GM19193 (cell line): ENCODE measurements around the gene MYLK.

Source experiments
- POLR2A ChIP-seq: IDR thresholded peaks from 4 replicates; pipeline ENCODE4 v1.6.1; 2011; ENCODE audit not compliant: insufficient read depth, insufficient read length; ENCODE audit errors: extremely low read depth

Gene MYLK

GRCh38 chr3:123702720-123703119, 181.4 kb downstream of the MYLK start:
- no peak for TF ChIP-seq POLR2A

DNA sequence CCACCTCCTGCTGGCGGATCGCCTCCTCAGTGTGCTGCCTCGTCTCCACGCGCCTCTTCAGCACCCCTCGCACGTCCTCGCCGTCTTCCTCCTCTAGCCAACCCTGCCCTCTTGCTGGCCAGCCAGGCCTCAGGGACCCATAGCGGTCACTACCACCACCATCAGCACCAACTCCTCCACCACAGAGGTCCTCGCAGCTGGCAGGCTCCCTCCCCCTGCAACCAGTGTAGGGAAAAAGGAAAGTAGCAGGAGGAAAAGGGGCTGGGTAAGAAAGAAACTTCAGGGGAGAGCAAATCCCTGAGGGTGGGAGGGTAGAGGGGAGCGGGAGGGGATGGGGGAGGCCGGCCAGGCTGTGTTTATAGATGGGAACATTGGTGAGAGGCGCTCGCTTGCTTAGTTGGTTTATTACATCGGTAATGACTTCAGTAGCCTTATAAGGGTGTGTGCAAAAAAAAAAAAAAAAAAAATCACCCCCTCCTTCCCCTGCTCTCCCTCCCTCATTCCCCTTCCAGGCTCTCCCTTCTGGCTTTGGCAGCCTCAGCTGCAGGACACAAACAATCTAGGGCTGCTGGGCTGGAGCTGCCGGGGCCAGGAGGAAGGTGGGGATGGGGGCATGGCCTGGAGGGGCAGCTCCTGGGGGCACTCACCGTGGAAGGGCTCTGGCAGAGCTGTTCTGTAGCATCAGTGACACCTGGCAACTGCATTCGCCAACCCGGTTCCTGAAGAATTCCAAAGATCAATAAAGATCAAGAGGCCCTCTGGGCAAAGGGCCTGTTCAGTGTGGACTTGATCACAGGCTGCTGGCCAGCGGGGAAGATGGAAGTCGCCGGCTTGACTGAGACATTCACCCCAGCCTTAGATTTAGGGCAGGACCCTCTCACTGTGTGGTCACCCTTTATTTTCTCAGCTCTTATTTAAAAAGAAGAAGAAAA, 183.1 kb downstream of the MYLK start:
- no peak for TF ChIP-seq POLR2A

DNA sequence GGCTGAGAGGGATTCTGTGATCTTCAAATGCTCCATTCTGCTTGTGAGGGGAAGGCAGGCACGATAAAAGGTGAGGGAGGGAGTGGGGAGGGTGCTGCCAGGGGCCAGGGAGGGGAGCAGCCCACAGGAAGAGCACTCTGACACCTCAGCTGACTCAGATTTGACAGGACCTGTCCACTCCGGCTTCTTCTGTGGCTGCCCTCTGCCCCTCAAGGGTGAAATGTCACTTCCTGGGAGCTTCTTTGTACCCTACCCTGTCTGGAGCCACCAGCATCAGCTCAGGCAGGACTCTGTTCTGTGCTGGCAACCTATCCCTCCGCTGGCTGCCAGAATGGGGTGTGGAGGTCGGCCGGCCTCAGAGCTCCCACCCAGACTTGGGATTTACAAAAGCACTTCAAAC, 185.3 kb downstream of the MYLK start:
- no peak for TF ChIP-seq POLR2A

DNA sequence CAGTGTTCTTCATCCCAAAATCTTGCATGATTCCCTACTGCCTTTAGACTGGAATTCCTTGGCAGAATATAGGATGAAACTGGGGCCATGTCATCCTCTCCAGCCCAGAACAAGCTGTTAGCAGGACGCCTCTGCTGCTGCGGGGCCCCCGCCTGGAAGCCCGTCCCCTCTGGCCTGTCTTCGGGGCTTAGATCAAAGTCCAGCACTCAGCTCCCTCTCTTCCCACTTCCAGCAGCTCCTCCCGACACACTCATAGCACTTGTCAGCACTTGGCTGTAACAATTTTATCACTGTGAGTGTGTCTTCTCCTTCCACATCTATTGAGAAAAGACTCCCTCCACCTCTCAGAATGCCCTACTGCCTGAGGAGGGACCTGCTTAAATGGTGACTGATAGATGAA, 187.3 kb downstream of the MYLK start:
- no peak for TF ChIP-seq POLR2A

- no peak for TF ChIP-seq POLR2A
Observed at GRCh38 chr3:123695731-123696640, 188.1 kb downstream of the MYLK start.

GRCh38 chr3:123695152-123695551, 189.0 kb downstream of the MYLK start:
- TF ChIP-seq POLR2A = no peak

DNA sequence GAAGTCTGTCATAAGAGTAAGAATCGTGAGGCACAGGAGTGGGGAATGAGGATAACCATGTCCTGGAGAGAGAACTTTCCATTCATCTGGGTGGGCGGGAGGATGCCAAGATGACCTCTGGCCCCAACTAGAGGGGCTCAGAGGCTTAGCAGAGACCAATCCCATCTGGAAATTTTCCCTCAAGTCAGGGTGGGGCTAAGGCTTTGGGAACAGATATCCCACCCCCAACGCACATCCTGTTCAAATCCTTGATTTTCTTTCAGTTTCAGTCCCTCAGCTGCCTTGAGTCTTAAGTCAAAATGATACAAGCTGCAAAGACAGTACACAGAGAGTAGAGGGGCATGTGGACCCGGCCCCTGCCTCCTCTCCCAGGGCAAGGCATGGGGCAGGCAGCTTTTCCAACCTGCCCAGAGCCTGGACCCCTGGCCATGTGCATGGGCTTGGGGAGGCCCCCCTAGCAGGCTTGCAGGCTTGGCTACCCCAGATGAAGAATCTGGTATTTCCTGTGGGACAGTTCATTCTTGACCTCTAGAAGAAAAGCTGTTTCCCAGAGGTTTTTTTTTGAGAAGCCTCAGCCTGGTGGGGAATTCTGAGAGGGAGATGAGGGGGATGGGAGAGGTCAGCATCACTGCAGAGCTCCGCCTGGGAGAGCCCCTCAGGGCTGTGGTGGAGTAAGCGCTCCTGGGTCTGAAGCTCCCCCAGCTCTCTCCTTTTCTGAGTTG, 189.6 kb downstream of the MYLK start:
- TF ChIP-seq POLR2A = no peak

GRCh38 chr3:123693584-123694190, 190.4 kb downstream of the MYLK start:
- TF ChIP-seq POLR2A = no peak

GRCh38 chr3:123692671-123693070, 191.5 kb downstream of the MYLK start:
- TF ChIP-seq POLR2A = no peak

DNA sequence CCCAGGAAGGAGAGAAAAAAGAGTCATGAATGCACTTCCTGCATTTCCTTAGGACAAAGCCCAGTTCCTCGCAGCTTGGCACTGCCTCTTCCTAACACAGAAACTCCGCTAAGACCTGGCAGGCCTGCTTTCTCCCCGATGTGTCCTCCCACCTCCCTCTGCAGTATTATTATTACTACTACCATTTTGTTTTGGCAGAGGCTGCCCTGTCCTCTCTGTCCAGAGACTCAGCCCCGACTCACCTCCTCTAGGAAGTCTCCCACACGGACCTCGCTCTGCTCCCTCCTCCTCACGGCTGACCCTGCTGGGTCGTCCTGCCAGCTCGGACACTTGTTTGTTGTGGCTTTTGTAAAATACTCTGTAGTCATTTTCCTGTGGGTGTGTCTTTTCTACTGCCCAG, 192.1 kb downstream of the MYLK start:
- TF ChIP-seq POLR2A = no peak

DNA sequence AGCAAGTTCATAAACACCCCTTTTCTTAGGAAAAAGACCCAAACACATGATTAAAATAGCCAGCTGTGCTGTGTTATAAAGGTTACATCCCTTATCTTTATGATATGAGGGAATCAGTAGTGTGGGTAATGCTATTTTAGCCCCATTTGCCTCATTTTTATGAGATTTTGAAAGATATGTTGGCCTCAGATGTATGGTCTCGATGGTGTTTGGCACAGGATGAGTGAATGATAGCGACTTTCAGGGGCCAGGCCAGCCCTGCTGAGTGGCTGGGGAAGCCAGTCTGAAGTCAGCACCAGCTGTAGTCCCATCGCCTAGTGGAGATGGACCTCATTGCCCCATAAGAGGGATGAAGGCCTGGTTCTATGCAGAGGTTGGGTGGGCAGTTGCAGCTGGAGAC, 194.3 kb downstream of the MYLK start:
- no peak for TF ChIP-seq POLR2A

- no peak for TF ChIP-seq POLR2A
Observed at GRCh38 chr3:123688241-123688747, 195.8 kb downstream of the MYLK start.

DNA sequence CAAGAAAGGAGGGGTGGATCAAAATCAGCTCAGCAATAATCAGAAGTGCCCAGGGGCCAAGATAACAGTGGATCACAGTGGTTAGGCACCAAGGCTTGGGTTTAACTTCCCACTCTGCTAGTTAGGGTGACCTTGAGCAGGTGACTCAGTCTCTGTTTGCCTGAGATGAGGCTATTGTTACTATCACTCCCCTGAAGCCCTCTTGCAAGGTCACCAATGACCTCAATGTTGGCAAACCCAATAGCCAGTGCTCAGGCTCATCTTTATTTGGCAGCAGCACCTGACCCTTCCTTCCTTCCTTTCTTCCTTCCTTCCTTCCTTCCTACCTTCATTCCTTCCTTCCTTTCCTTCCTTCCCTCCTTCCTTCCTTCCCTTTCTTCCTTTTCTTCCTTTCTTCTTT, 196.8 kb downstream of the MYLK start:
- no peak for TF ChIP-seq POLR2A

DNA sequence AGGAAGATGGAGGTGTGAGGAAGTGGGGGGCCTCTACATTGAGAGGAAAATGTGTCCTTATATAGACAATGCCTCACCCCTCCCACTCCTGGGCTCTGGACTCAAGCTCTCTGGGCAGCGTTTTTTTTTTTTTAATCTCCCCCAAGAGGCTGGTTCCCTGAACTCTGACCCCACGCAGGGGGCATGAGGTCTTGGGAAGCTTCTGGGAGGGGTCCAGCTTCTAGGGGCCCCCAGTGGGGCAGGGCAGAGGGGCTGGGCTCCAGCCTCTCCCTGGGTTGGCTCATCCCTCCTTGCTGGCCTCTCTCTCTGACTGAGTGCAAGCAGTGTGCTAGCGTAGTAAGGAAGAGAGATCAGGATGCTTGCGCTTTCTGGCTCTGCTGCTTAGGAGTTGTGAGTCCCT, 197.9 kb downstream of the MYLK start:
- TF ChIP-seq POLR2A = no peak
